GM19025 (cell line): Measurements from ENCODE around the gene MOB3B.
"Not testable (repeated sequence)": the region's sequence is repeated elsewhere in the genome, so short reads cannot be mapped to it uniquely, and the experiment has no call there.

Source experiments
- ATAC-seq: cut with Tn5 transposase; IDR thresholded peaks from one replicate; pipeline ENCODE4 v1.9.1; 2021; ENCODE audit warnings: mild to moderate bottlenecking, low read depth, moderate library complexity; ENCODE audit not compliant: unreplicated experiment

Gene MOB3B

GRCh38 chr9:27429436-27429835 lies 100.2 kb downstream of the MOB3B start:
- no peak for ATAC-seq

- no peak for ATAC-seq
These were observed 101.1 kb downstream of the MOB3B start for GRCh38 chr9:27428551-27428950.

GRCh38 chr9:27427272-27427643 lies 102.4 kb downstream of the MOB3B start:
- no peak for ATAC-seq

GRCh38 chr9:27426511-27427271 lies 102.9 kb downstream of the MOB3B start:
- no peak for ATAC-seq

GRCh38 chr9:27425827-27426510 lies 103.6 kb downstream of the MOB3B start:
- ATAC-seq = no peak

GRCh38 chr9:27423915-27424710 lies 105.5 kb downstream of the MOB3B start:
- no peak for ATAC-seq

- no peak for ATAC-seq
These were observed 107.3 kb downstream of the MOB3B start for GRCh38 chr9:27422279-27422834.

- ATAC-seq = no peak
These were observed 108.0 kb downstream of the MOB3B start for GRCh38 chr9:27421577-27421976.

GRCh38 chr9:27419558-27419957 lies 110.1 kb downstream of the MOB3B start:
- not testable (repeated sequence) for ATAC-seq

GRCh38 chr9:27414220-27414761 lies 115.3 kb downstream of the MOB3B start:
- ATAC-seq = no peak

GRCh38 chr9:27413511-27414219 lies 115.9 kb downstream of the MOB3B start:
- no peak for ATAC-seq

GRCh38 chr9:27412963-27413362 lies 116.7 kb downstream of the MOB3B start:
- ATAC-seq = no peak

- ATAC-seq = no peak
These were observed 117.5 kb downstream of the MOB3B start for GRCh38 chr9:27412081-27412480.

- no peak for ATAC-seq
These were observed 121.1 kb downstream of the MOB3B start for GRCh38 chr9:27408482-27408881.

- ATAC-seq = no peak
These were observed 121.6 kb downstream of the MOB3B start for GRCh38 chr9:27408001-27408400.

- ATAC-seq = no peak
These were observed 122.1 kb downstream of the MOB3B start for GRCh38 chr9:27407491-27407890.

- no peak for ATAC-seq
These were observed 125.0 kb downstream of the MOB3B start for GRCh38 chr9:27404661-27405060.

- ATAC-seq = no peak
These were observed 127.0 kb downstream of the MOB3B start for GRCh38 chr9:27402626-27403025.

- no peak for ATAC-seq
These were observed 129.2 kb downstream of the MOB3B start for GRCh38 chr9:27400334-27400880.
